Heart left ventricle (tissue), 16 donors: Measurements from ENCODE around the gene CD34. TPM values are rescaled to one million over a fixed set of nuclear protein-coding genes. Genes with fewer than 3 reads are reported as not detected.
"Not testable (repeated sequence)": the region's sequence is repeated elsewhere in the genome, so short reads cannot be mapped to it uniquely, and the experiment has no call there.

Experiments
- ATAC-seq, 4 donors: fragments of 200-7000 bp; cut with Tn5 transposase; one replicate each; pipeline ENCODE4 v1.9.1; 2020 to 2022; ENCODE audit warnings: moderate library complexity in 4 of 4, mild to moderate bottlenecking in 3 of 4, moderate number of reproducible peaks in 1 of 4
- DNase-seq, 5 donors: peaks; one replicate each; pipeline ENCODE4 v3.0.0-alpha.2; 2020
- H3K27ac ChIP-seq, 12 donors: fragments of 200-600 bp; sonication (generic) in 4 of 12; one replicate each; pipeline versions ENCODE4 v1.5.0 to v1.8.0; 2016 to 2022; ENCODE audit warnings: mild to moderate bottlenecking in 2 of 12
- H3K27me3 ChIP-seq, 9 donors: fragments of 200-600 bp; sonication (generic) in 2 of 9; one replicate each; pipeline versions ENCODE4 v1.5.1 to v1.8.0; 2016 to 2022; ENCODE audit warnings: mild to moderate bottlenecking in 3 of 9
- H3K36me3 ChIP-seq, 9 donors: fragments of 200-600 bp; sonication (generic) in 2 of 9; one replicate each; pipeline versions ENCODE4 v1.5.0 to v1.8.0; 2018 to 2022; ENCODE audit warnings: mild to moderate bottlenecking in 2 of 9
- H3K4me1 ChIP-seq, 12 donors: fragments of 200-600 bp; sonication (generic) in 4 of 12; one replicate each; pipeline versions ENCODE4 v1.5.0 to v1.8.0; 2016 to 2022; ENCODE audit warnings: mild to moderate bottlenecking in 3 of 12
- H3K4me3 ChIP-seq, 12 donors: fragments of 200-600 bp; sonication (generic) in 4 of 12; one replicate each; pipeline versions ENCODE4 v1.5.0 to v1.8.0; 2017 to 2022; ENCODE audit warnings: mild to moderate bottlenecking in 9 of 12, moderate library complexity in 4 of 12
- H3K9me3 ChIP-seq, 12 donors: fragments of 200-600 bp; sonication (generic) in 4 of 12; one replicate each; pipeline versions ENCODE4 v1.5.0 to v1.8.0; 2016 to 2022; ENCODE audit warnings: mild to moderate bottlenecking in 1 of 12
- CTCF ChIP-seq, 12 donors: fragments of 200-600 bp; sonication (generic) in 4 of 12; IDR thresholded peaks; one replicate each; pipeline versions ENCODE4 v1.5.0 to v1.8.0; 2018 to 2022; ENCODE audit warnings: antibody characterized with exemption in 12 of 12, mild to moderate bottlenecking in 5 of 12
- POLR2A ChIP-seq, 2 donors: fragments of 450-650 bp; IDR thresholded peaks; one replicate each; pipeline ENCODE4 v1.6.1; 2017; ENCODE audit warnings: antibody characterized with exemption in 2 of 2, mild to moderate bottlenecking in 2 of 2, moderate library complexity in 2 of 2
- WGBS, 4 donors: extraction: QIAGEN DNeasy Blood & Tissue Kit in 2 of 4; methylation state at CpG; one replicate each; pipeline versions ENCODE4 v1.1.5 to v1.1.7; 2013 to 2018; 5-methylcytosine and 5-hydroxymethylcytosine counted together
- intact Hi-C, 10 donors: fragments of 100-400 bp; cut with DNase I; formaldehyde crosslinking; loops; one replicate each; pipeline versions ENCODE4 v1.11.1 to v1.14.2; 2022
- polyA plus RNA-seq, 2 donors: library from polyadenylated mRNA; stranded (reverse); fragments of 200-250 nt; gene quantifications; one replicate each; pipeline ENCODE4 v1.2.3, GENCODE V29; 2013
- total RNA-seq, 9 donors: library from RNA; depleted of rRNA in 2 of 9; stranded (reverse); fragments of >200 nt in 2 of 9; fragmentation: NEBNext Ultra II Directional in 3 of 9; extraction: Animal tissue kit (Norgen Biotek cat#: 25700) in 3 of 9; gene quantifications; one replicate each; pipeline versions ENCODE4 v1.1.0 to v1.2.4, GENCODE V29; 2016 to 2023
- donor health status: ischemic (EF 13 %, LVEDD 7.1; RV severe dilation, severe dysfunction).
- donor health status: healthy with polysubstance abuse.
- donor health status: DM: no; HTN: yes; CAD: no.
- donor health status: DM: no; HTN: no; CAD: no.
- donor health status: ischemic (EF 25% LVEDD 6.9; RV normal size, moderate dysfunction).
- donor health status: ischemic (EF 25% LVEDD 5.7; RV mildly dilated, moderate dysfunction).
- donor health status: healthy.
- donor health status: DM: yes; HTN: yes; CAD: no.
- donor health status: ischemic (EF 35%, LVEDD 5.7; RV mildly dilated, moderate dysfunction).
- donor health status: nonischemic (EF 11% LVEDD 7.7; RV severe dilation, severe dysfunction).
- donor health status: DM: yes; HTN: yes; CAD: no.
- donor health status: PGD.
- donor health status: ischemic (EF 29% LVEDD 5.4; RV normal size, mild dysfunction).
- donor health status: nonischemic (EF 23%, LVEDD 6.1; RV moderate dilation, normal function).

Gene CD34
- total and polyA plus RNA-seq, 11 donors: 37.4 to 103 (median 63.0) TPM

- intact Hi-C loops: no loop called here
- Histone ChIP-seq H3K9me3 (peaks cover 0 to 10% (median 5%) of the 10 kb centered on the region in 12 donors), H3K4me1 (peaks cover 0 to 9% (median 0%) of the 10 kb centered on the region in 12 donors), H3K4me3 (no peak overlapping the region), H3K27me3 (no peaks in the 10 kb centered on the region), H3K36me3 (no peaks in the 10 kb centered on the region), H3K27ac (no peak overlapping the region)
- 54 to 63% (median 62%) methylated on average over 4 of the region's 4 CpGs for WGBS, 4 donors
- TF ChIP-seq CTCF (IDR thresholded peaks at IDR 0.05): no peak
- no peak for TF ChIP-seq POLR2A (IDR thresholded peaks at IDR 0.05)
- ATAC-seq: no peak
- DNase-seq: no peak
Measured at GRCh38 chr1:207933205-207933800, 22.4 kb upstream of the CD34 start.

GRCh38 chr1:207926984-207927383 is 16.1 kb upstream of the CD34 start:
- ATAC-seq: no peak
- no peaks in the 10 kb centered on the region for H3K36me3 ChIP-seq
- WGBS, 4 donors: 95 to 97% (median 96%) methylated on average over 1 of the region's 1 CpG
- H3K9me3 ChIP-seq: peaks cover 0 to 9% (median 2%) of the 10 kb centered on the region in 12 donors
- TF ChIP-seq POLR2A (IDR thresholded peaks at IDR 0.05): no peak
- TF ChIP-seq CTCF (IDR thresholded peaks at IDR 0.05): no peak
- intact Hi-C loops: no loop called here
- H3K27ac ChIP-seq: no peak overlapping the region
- H3K27me3 ChIP-seq: no peaks in the 10 kb centered on the region
- H3K4me1 ChIP-seq: peaks cover 15 to 41% (median 37%) of the 10 kb centered on the region in 12 donors
- no peak overlapping the region for H3K4me3 ChIP-seq
- DNase-seq: no peak

- Histone ChIP-seq H3K4me1 (peaks cover 19 to 51% (median 47%) of the 10 kb centered on the region in 12 donors), H3K27ac (peak overlapping the region in 6 of 12 donors; percentile 57 to 88 (median 82))
- ATAC-seq, H3K27me3 ChIP-seq, intact Hi-C loops, H3K4me3 ChIP-seq, H3K36me3 ChIP-seq, DNase-seq, H3K9me3 ChIP-seq: not testable (repeated sequence)
- 95 to 99% (median 97%) methylated on average over 3 of the region's 3 CpGs for WGBS, 4 donors
Measured at GRCh38 chr1:207925969-207926368, 15.0 kb upstream of the CD34 start.

- ATAC-seq (peak; percentile 40 to 59 (median 48)), DNase-seq (peak; percentile 41 to 82 (median 66))
- Histone ChIP-seq H3K4me3 (no peak overlapping the region), H3K27ac (peak overlapping the region; percentile 4 to 88 (median 81)), H3K36me3 (no peaks in the 10 kb centered on the region), H3K9me3 (peaks cover 0 to under 1% (median 0%) of the 10 kb centered on the region in 12 donors), H3K4me1 (peaks cover 19 to 59% (median 55%) of the 10 kb centered on the region in 12 donors), H3K27me3 (no peaks in the 10 kb centered on the region)
- WGBS, 4 donors: 16 to 27% (median 19%) methylated on average over 5 to 8 of the region's 8 CpGs
- TF ChIP-seq POLR2A (IDR thresholded peaks at IDR 0.05) (no peak), CTCF (IDR thresholded peaks at IDR 0.05) (no peak)
- intact Hi-C loops: no loop called here
Measured at GRCh38 chr1:207925210-207925609, 14.3 kb upstream of the CD34 start.
